ENCODE data around the gene ADAMTSL3. TPM values are rescaled to one million over a fixed set of nuclear protein-coding genes. Genes with fewer than 3 reads are reported as not detected.

ADAMTSL3 gene
- 0.25 to 0.66 TPM (median 0.53 TPM) in 5 replicates for total RNA-seq (2022; extraction: Qiagen RNA extraction)

GRCh38 chr15:83653639-83654378 is at the start of gene ADAMTSL3:
Gene ADAMTSL3, plus strand, starts transcription at chr15:83654123. Its CDS starts 1,639 bp downstream, at chr15:83655762.

Other genes starting within 250 kb of the ADAMTSL3 start
- 0.58 to 0.80 TPM (median 0.67 TPM) in 5 replicates for gene SH3GL3, start 206.8 kb upstream of the ADAMTSL3 start, total RNA-seq (2022; extraction: Qiagen RNA extraction)

Measured in A549 treated with CORT108297 at 1 μM for 4 hours (cell line).